HG02870 (cell line): Measurements from ENCODE around the gene CLASP1.
"Not testable (repeated sequence)": the region's sequence is repeated elsewhere in the genome, so short reads cannot be mapped to it uniquely, and the experiment has no call there.

Source experiments
- ATAC-seq: cut with Tn5 transposase; IDR thresholded peaks from one replicate; pipeline ENCODE4 v1.9.1; 2021; ENCODE audit warnings: mild to moderate bottlenecking, moderate library complexity; ENCODE audit not compliant: unreplicated experiment

CLASP1 gene

DNA sequence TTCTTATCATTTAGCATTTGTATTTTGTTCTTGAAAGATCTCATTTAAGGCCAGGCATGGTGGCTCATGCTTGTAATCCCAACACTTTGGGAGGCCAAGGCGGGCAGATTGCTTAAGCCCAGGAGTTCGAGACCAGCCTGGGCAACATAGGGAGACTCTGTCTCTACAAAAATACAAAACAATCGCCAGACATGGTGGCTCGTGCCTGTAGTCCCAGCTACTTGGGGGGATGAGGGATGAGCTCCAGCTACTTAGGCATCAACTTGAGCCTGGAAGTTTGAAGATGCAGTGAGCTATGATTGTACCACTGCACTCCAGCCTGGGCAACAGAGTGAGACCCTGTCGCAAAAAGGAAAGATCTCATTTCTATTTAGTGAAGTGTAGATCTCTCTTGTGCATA, 351.4 kb downstream of the CLASP1 start:
- not testable (repeated sequence) for ATAC-seq

DNA sequence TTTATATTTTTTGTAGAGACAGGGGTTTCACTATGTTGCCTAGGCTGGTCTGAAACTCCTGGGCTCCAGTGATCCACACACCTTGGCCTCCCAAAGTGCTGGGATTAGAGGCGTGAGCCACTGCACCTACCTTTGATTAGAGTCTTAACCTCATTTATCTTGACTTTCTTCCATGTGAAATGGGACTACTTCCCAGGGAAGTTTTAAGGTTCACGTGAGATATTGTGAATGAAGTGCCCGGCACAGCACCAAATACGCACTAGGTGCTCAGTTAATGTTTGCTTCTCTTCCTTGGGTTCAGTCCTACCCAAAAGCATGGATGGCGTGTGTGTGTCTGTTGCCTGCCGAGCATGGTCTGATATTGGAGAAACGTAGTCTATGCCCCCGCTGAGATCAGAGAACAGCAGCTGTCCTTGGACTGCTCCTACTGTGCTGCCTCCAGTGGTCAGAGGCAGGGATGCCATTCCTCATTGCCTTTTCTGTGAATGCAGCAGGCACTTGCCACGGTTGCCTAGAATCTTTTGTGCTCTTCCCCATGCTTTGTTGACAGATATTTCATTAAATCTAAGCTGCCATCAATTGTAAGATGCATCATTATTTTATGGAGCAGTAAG, 351.9 kb downstream of the CLASP1 start:
- no peak for ATAC-seq

DNA sequence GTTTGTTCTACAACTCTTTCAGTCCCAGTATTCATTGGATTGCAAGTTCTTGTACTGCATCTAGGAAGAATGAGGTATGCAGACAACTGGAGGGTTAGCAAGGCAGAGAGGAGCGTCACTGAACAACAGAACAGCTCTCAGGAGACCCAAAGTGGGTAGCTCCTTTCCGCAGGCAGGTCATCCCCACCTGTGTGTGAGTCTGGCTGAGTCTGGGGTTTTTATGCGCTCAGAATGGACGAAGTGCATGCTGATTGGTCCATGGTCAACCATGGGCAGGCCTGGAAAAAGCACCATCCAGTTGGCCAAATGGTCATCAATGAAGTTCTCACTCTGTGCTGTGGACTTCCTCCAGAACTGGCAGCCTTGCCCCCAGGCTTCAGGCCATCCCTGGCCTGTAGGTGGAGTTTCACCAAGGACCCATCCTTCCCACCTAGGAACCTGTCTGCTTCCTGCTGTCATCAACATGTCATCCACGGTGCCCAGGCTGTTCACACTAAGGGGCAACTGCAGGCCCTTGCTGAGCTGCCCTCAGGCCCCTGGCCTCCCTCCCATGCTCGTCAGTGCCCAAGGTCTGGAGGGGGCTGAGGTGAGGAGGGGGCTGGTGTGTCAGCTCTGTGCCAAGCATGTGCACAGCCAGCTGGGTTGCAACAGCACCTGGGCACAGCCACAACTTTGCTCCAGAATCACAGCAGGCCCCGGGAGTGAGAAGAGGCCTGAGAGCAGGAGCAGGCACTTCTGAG, 353.2 kb downstream of the CLASP1 start:
- no peak for ATAC-seq

DNA sequence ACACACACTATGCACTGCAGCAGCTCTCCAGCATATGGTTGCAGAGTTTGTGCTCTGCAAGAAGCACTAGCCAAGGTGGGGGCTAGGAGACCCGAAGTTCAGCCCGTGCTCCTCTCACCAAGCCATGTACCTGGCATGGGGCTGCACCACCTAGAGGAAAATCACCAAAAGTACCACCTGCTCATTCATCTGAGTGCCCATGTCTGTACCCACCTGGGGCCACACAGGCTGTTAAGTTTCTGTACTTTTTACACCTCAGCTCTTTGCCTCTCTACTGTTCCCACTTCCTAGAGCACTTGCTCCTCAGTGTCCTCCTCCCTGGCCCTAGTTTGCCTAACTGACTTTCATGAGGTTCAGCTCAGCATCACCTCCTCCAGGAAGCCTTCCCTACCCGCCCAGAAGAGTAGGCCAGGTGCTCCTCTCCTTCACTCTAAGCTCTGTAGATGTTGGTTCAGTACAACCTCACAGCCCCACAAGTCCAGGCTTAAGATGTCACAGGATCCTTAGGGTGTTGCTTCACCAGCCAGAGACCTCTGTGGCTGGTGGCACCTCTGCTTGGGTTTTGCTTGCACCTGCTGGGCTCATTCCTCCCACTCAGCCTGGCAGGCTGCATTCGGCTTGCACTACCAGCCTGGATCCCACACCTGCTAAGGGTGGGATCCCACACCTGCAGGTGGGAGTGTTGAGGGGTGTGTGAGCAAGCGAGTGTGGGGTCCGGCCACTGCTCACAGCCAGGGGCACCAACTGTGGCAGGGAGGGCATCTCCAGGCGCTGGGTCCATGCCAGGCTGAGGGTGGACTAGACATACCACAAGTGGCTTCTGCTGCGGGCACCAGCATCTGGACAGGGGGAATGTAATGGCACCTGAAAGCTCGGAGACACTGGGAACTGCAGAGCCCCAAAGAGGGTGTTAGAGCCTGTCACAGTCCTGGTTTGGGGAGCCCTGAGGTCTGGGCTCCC, 354.1 kb downstream of the CLASP1 start:
- no peak for ATAC-seq

DNA sequence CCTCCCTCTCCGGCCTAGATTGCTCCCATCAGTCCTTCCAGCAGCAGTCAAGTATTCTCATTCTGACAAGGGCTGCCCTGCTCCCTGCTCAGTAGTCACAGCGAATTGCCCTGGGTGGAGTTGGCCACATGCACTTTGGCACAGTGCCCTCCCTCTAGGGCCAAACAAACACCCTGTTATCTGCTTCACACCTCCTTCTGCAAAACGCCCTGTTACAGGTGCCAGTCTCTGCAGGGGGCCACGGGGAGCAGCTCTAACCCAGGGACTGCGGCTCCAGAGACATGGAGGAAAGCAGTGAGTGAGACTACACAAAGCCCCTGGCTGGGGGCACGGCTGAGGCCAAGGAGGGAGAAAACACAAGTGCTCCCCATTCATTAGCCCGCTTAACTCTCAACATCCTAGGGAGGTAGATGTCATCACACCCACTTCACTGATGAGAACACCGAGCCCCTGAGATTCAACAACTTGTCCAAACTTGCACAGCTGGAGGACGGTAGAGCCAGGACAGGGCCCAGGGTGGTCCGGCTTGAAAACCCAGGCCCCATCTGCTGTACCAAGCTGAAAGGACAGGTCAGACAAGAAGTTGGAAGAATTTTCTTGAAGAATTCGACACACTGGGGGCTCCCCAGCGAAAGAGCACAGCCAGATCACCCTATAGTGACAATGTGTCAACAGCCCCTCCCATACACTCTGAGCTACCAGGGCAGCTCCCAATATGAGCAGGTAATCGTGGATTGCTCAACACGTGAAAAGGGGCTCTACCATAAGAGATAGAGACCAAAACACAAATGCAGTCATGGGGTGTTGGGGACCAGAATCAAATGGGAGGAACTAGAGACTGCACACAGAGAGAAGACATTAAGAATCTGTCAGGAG, 355.6 kb downstream of the CLASP1 start:
- no peak for ATAC-seq

DNA sequence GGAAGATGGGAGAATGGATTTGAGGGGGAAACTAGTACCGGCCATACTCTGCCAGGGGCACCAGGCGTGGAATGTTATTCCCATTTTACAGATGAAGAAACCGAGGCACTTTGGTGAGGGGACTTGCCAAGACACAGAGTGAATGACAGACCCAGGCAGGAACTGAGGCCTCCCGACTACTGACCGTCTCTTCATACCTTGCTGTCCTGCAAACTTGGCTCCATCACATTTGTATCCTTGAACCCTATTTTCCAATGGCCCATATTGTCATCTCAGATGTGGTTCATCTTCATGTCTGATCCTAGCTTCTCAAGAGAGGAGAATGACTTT, 358.0 kb downstream of the CLASP1 start:
- ATAC-seq: no peak

DNA sequence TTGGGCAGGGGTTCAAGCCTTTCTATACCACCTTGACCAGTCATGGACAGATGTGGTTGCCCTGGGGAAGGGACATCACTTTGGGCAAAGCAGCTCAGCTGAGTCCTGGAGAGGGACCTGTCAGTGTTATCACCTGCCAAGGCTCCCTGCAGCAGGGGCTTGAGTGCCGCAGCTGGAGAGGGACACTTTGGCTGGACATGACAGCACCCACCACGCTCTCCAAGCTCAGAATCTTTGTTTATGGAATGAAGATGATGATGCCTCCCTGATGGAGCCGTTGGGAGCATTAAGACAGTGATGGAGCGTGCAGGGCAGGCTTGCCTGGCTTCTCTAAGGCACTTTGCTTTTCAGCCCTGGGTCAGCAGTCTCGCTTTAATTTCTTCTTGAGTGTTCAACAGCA, 360.0 kb downstream of the CLASP1 start:
- no peak for ATAC-seq

DNA sequence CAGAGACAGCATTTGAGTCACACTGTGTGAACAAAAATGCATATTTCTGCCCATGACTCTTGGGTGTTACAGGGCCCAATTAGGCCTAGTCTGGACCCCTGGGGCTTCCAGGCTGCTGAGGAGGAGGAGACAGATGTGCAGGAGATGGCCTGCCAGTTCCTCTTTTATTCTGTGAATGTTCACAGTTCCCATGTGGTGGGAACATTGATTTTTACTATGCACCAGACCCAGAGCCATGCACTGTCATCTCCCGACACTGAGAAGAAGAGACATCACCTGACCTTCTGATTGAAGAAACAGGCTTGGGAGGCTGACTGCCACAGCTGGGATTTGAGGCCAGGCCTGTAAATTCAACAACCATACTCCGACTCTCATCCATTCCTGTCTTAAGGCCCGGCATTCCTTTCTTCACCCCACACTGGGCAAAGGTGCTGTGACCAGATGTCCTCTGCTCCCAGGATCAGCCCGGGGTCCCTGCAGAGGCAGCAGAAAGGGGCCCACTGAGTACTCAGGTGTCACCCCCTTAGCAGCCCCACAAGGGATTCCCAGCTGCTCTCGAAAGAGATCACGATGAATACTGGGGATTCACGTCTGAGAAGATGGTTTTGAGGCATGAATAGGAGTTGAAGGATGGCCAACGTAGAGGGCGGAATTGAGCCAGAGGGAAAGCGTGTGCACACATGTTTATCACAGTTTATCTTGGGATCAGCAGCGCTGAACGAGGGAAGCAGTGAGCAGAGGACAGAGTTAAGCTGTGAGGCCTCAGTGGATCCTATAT, 360.6 kb downstream of the CLASP1 start:
- no peak for ATAC-seq

DNA sequence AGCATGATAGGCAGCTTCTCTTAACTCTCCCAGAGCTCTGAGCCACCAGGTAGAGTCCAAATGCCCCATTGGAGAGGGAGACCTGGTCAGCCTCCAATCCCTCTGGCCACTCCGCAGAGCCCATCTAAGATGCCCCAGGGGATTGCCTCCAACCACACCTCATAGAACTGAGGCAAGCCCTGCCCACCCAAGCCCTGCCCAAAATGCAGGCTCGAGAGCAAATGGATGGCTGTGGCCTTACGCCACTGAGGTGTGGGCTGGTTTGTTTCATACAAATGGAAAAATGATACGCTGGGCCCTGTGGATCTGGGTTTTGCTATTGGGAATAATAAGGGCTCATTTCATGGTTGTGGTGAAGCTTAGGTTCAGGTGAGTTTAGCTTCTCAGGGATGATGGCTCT, 361.3 kb downstream of the CLASP1 start:
- no peak for ATAC-seq
